NT2/D1 (cell line): ENCODE data around the gene IL20RB.

Experiments
- YY1 ChIP-seq: IDR thresholded peaks from 2 replicates; pipeline ENCODE4 v1.6.1; 2011; ENCODE audit not compliant: insufficient read length, insufficient read depth
- ZNF274 ChIP-seq: IDR thresholded peaks from 2 replicates; pipeline ENCODE4 v1.6.1; 2011; ENCODE audit warnings: mild to moderate bottlenecking, low read depth, low read length

- TF ChIP-seq ZNF274 (no peak), YY1 (no peak)
These were observed 14.3 kb upstream of the IL20RB start for GRCh38 chr3:136943436-136943835.
